Measurements from ENCODE around the gene PIP4K2A.

DNA sequence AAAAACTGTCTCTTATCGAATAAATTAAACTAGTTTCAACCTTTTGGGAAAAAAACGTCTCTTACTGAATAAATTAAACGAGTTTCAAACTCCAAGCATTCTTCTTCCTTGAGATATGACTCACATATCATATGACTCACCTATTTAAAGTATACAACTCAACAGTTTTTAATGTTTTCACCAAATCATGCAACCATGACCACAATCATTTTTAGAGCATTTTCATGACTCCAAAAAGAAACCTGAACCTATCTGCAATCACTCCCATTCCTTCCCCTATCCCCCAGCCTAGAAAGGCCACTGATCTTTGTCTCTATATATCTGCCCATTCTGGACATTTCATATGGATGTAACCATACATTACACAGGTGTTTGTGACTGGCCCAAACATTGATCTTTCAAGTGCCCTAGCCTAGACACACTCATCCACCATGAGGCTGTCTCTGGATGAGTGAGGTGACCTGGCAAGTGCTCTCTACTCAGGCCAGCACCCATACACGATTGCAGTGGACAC, 115.3 kb downstream of the PIP4K2A start:
- TF ChIP-seq SP1 (IDR thresholded peaks at IDR 0.05) (no peak), ARNT (IDR thresholded peaks at IDR 0.05) (no peak), HDGF (IDR thresholded peaks at IDR 0.05; ENCODE audit: borderline replicate concordance) (no peak), ELF4 (IDR thresholded peaks at IDR 0.05) (no peak), SUZ12 (IDR thresholded peaks at IDR 0.05) (no peak), L3MBTL2 (conservative IDR thresholded peaks at IDR 0.05) (no peak), FOXM1 (IDR thresholded peaks at IDR 0.05; ENCODE audit: borderline replicate concordance) (no peak), NFRKB (IDR thresholded peaks at IDR 0.05) (no peak), ZNF384 (IDR thresholded peaks at IDR 0.05) (no peak), FOXK2 (IDR thresholded peaks at IDR 0.05) (no peak)
- TF ChIP-seq, protein P1, sequence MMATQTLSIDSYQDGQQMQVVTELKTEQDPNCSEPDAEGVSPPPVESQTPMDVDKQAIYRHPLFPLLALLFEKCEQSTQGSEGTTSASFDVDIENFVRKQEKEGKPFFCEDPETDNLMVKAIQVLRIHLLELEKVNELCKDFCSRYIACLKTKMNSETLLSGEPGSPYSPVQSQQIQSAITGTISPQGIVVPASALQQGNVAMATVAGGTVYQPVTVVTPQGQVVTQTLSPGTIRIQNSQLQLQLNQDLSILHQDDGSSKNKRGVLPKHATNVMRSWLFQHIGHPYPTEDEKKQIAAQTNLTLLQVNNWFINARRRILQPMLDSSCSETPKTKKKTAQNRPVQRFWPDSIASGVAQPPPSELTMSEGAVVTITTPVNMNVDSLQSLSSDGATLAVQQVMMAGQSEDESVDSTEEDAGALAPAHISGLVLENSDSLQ (IDR thresholded peaks at IDR 0.05) = no peak

Data from HEK293T (cell line).